SK-N-SH treated with all-trans-retinoic acid at 6 μM for 48 hours (cell line): ENCODE measurements around the gene SIM2.

Experiments
- ATAC-seq: fragments of 200-7000 bp; cut with Tn5 transposase; 3 replicates; pipeline ENCODE4 v1.9.1; 2020; ENCODE audit warnings: mild to moderate bottlenecking, moderate library complexity
- ARNTL ChIP-seq: fragments of 450-650 bp; formaldehyde crosslinking; IDR thresholded peaks from 2 replicates; pipeline ENCODE4 v1.5.0; 2020; ENCODE audit warnings: low read depth, mild to moderate bottlenecking, moderate library complexity, borderline replicate concordance
- BACH2 ChIP-seq: fragments of 250-450 bp; sonication (Bioruptor Pico); IDR thresholded peaks from 2 replicates; pipeline ENCODE4 v1.9.0; 2021; ENCODE audit warnings: mild to moderate bottlenecking, borderline replicate concordance
- CREB5 ChIP-seq: fragments of 250-450 bp; sonication (Bioruptor Pico); IDR thresholded peaks from 2 replicates; pipeline ENCODE4 v1.5.1; 2020; ENCODE audit warnings: low read depth, mild to moderate bottlenecking, moderate library complexity
- CSDC2 ChIP-seq: fragments of 250-450 bp; sonication (Bioruptor Pico); IDR thresholded peaks from 2 replicates; pipeline ENCODE4 v1.5.0; 2020; ENCODE audit warnings: mild to moderate bottlenecking, moderate library complexity
- ESRRG ChIP-seq: fragments of 250-450 bp; sonication (Bioruptor Pico); IDR thresholded peaks from 2 replicates; pipeline ENCODE4 v1.6.1; 2021; ENCODE audit warnings: mild to moderate bottlenecking
- GLIS3 ChIP-seq: fragments of 250-450 bp; sonication (Bioruptor Pico); IDR thresholded peaks from 2 replicates; pipeline ENCODE4 v1.5.0; 2020; ENCODE audit warnings: mild to moderate bottlenecking, moderate library complexity
- ISL1 ChIP-seq: fragments of 250-450 bp; sonication (Bioruptor Pico); IDR thresholded peaks from 2 replicates; pipeline ENCODE4 v2.1.2; 2022; ENCODE audit warnings: mild to moderate bottlenecking, moderate library complexity
- OSR1 ChIP-seq: fragments of 250-450 bp; sonication (Bioruptor Pico); IDR thresholded peaks from 2 replicates; pipeline ENCODE4 v1.8.0; 2022; ENCODE audit warnings: moderate library complexity, mild to moderate bottlenecking, inconsistent platforms
- PATZ1 ChIP-seq: fragments of 250-450 bp; sonication (Bioruptor Pico); IDR thresholded peaks from 2 replicates; pipeline ENCODE4 v1.8.0; 2020; ENCODE audit warnings: mild to moderate bottlenecking, moderate library complexity, borderline replicate concordance
- POU6F1 ChIP-seq: fragments of 250-450 bp; sonication (Bioruptor Pico); IDR thresholded peaks from 2 replicates; pipeline ENCODE4 v1.8.0; 2021; ENCODE audit warnings: low read depth, mild to moderate bottlenecking, moderate library complexity, borderline replicate concordance
- PPARA ChIP-seq: fragments of 250-450 bp; sonication (Bioruptor Pico); IDR thresholded peaks from 2 replicates; pipeline ENCODE4 v1.5.0; 2020; ENCODE audit warnings: mild to moderate bottlenecking, borderline replicate concordance
- RARB ChIP-seq: fragments of 250-450 bp; sonication (Bioruptor Pico); IDR thresholded peaks from 2 replicates; pipeline ENCODE4 v1.8.0; 2021; ENCODE audit warnings: mild to moderate bottlenecking, moderate library complexity
- SNAI2 ChIP-seq: fragments of 250-450 bp; sonication (Bioruptor Pico); IDR thresholded peaks from 2 replicates; pipeline ENCODE4 v1.5.0; 2020; ENCODE audit warnings: mild to moderate bottlenecking, moderate library complexity
- TCF4 ChIP-seq: fragments of 250-450 bp; sonication (Bioruptor Pico); IDR thresholded peaks from 2 replicates; pipeline ENCODE4 v1.8.0; 2021; ENCODE audit warnings: mild to moderate bottlenecking, moderate library complexity, borderline replicate concordance
- TOX ChIP-seq: fragments of 250-450 bp; sonication (Bioruptor Pico); IDR thresholded peaks from 2 replicates; pipeline ENCODE4 v1.8.0; 2021; ENCODE audit warnings: mild to moderate bottlenecking, moderate library complexity, borderline replicate concordance
- ZC3H10 ChIP-seq: fragments of 250-450 bp; sonication (Bioruptor Pico); IDR thresholded peaks from 2 replicates; pipeline ENCODE4 v1.5.1; 2021; ENCODE audit warnings: mild to moderate bottlenecking, moderate library complexity
- ZFP3 ChIP-seq: fragments of 250-450 bp; sonication (Bioruptor Pico); IDR thresholded peaks from 2 replicates; pipeline ENCODE4 v1.5.0; 2020; ENCODE audit warnings: mild to moderate bottlenecking, moderate library complexity
- ZNF565 ChIP-seq: fragments of 450-650 bp; formaldehyde crosslinking; conservative IDR thresholded peaks from 2 replicates; pipeline ENCODE4 v1.5.0; 2020; ENCODE audit warnings: low read depth, mild to moderate bottlenecking, moderate library complexity
- ZNF70 ChIP-seq: fragments of 450-650 bp; formaldehyde crosslinking; IDR thresholded peaks from 2 replicates; pipeline ENCODE4 v1.5.0; 2020; ENCODE audit warnings: mild to moderate bottlenecking, moderate library complexity
- ZNF8 ChIP-seq: fragments of 450-650 bp; formaldehyde crosslinking; IDR thresholded peaks from 2 replicates; pipeline ENCODE4 v1.5.0; 2020; ENCODE audit warnings: mild to moderate bottlenecking, moderate library complexity

The SIM2 gene

GRCh38 chr21:36709868-36710728 is 11.2 kb downstream of the SIM2 start (continued):
- TF ChIP-seq ZNF565 (CRISPR knock-in tag), result no peak
- TF ChIP-seq POU6F1 (CRISPR knock-in tag), result no peak
- no peak for TF ChIP-seq BACH2 (CRISPR knock-in tag)
- no peak for TF ChIP-seq CSDC2 (CRISPR knock-in tag)

- peak; percentile 33; the same call in 2 of the 3 replicates for ATAC-seq
- TF ChIP-seq POU6F1 (CRISPR knock-in tag) (no peak), OSR1 (CRISPR knock-in tag) (no peak), ZNF70 (CRISPR knock-in tag) (no peak), SNAI2 (CRISPR knock-in tag) (no peak), ARNTL (CRISPR knock-in tag) (no peak), CREB5 (CRISPR knock-in tag) (no peak)
- TF ChIP-seq, all 23 proteins: peak for 0
These were observed 11.8 kb downstream of the SIM2 start for GRCh38 chr21:36710729-36711048.

- TF ChIP-seq PATZ1 (no peak), BACH2 (CRISPR knock-in tag) (no peak), CREB5 (CRISPR knock-in tag) (no peak), ESRRG (CRISPR knock-in tag) (no peak), ZNF565 (CRISPR knock-in tag) (no peak), CSDC2 (CRISPR knock-in tag) (no peak), ARNTL (CRISPR knock-in tag) (no peak), ZNF8 (CRISPR knock-in tag) (no peak), GLIS3 (CRISPR knock-in tag) (no peak), ISL1 (CRISPR knock-in tag) (no peak), ZNF70 (CRISPR knock-in tag) (no peak), ZC3H10 (CRISPR knock-in tag) (no peak), TCF4 (CRISPR knock-in tag) (no peak), PPARA (CRISPR knock-in tag) (no peak), RARB (CRISPR knock-in tag) (no peak), ZFP3 (CRISPR knock-in tag) (no peak)
- TF ChIP-seq, all 23 proteins: peak for 0
- no peak for ATAC-seq
These were observed 14.8 kb downstream of the SIM2 start for GRCh38 chr21:36713746-36714145.

- no peak for ATAC-seq
- no peak for TF ChIP-seq PPARA (CRISPR knock-in tag)
- TF ChIP-seq OSR1 (CRISPR knock-in tag), result no peak
- no peak for TF ChIP-seq POU6F1 (CRISPR knock-in tag)
- no peak for TF ChIP-seq ZFP3 (CRISPR knock-in tag)
- no peak for TF ChIP-seq ARNTL (CRISPR knock-in tag)
- TF ChIP-seq RARB (CRISPR knock-in tag), result no peak
- no peak for TF ChIP-seq TCF4 (CRISPR knock-in tag)
- no peak for TF ChIP-seq ESRRG (CRISPR knock-in tag)
- TF ChIP-seq ISL1 (CRISPR knock-in tag), result no peak
- no peak for TF ChIP-seq CSDC2 (CRISPR knock-in tag)
- no peak for TF ChIP-seq TOX (CRISPR knock-in tag)
- no peak for TF ChIP-seq ZNF565 (CRISPR knock-in tag)
- TF ChIP-seq CREB5 (CRISPR knock-in tag), result no peak
- TF ChIP-seq ZNF8 (CRISPR knock-in tag), result no peak
These were observed 17.5 kb downstream of the SIM2 start for GRCh38 chr21:36716387-36716786.
